ENCODE results near the gene COL1A1.

The COL1A1 gene

GRCh38 chr17:50200457-50201275 lies 765 bp downstream of the COL1A1 start:
- DNase-seq (ENCODE audit: low spot score) = peak; percentile 95
- peak; percentile 76 for TF ChIP-seq CTCF (IDR thresholded peaks at IDR 0.05; ENCODE audit: extremely low read depth, insufficient read depth, missing control alignments)
- in situ Hi-C loops (cut with MboI; ENCODE audit: low pct_unique_long_range_greater_than_20kb, low sequenced_read_pairs, unreplicated experiment) = no loop called here

- in situ Hi-C loops (cut with MboI; ENCODE audit: low pct_unique_long_range_greater_than_20kb, low sequenced_read_pairs, unreplicated experiment) = no loop called here
- no peak for TF ChIP-seq CTCF (IDR thresholded peaks at IDR 0.05; ENCODE audit: extremely low read depth, insufficient read depth, missing control alignments)
- DNase-seq (ENCODE audit: low spot score) = peak; percentile 89
Observed at GRCh38 chr17:50199803-50200456, 1.5 kb downstream of the COL1A1 start.

GRCh38 chr17:50199211-50199802 lies 2.1 kb downstream of the COL1A1 start:
- TF ChIP-seq CTCF (IDR thresholded peaks at IDR 0.05; ENCODE audit: extremely low read depth, insufficient read depth, missing control alignments) = no peak
- in situ Hi-C loops (cut with MboI; ENCODE audit: low pct_unique_long_range_greater_than_20kb, low sequenced_read_pairs, unreplicated experiment) = no loop called here
- no peak for DNase-seq (ENCODE audit: low spot score)

GRCh38 chr17:50198026-50198669 lies 3.3 kb downstream of the COL1A1 start:
- in situ Hi-C loops (cut with MboI; ENCODE audit: low pct_unique_long_range_greater_than_20kb, low sequenced_read_pairs, unreplicated experiment) = no loop called here
- peak; percentile 83 for TF ChIP-seq CTCF (IDR thresholded peaks at IDR 0.05; ENCODE audit: extremely low read depth, insufficient read depth, missing control alignments)
- peak; percentile 79 for DNase-seq (ENCODE audit: low spot score)

GRCh38 chr17:50196826-50197225 lies 4.6 kb downstream of the COL1A1 start:
- in situ Hi-C loops (cut with MboI; ENCODE audit: low pct_unique_long_range_greater_than_20kb, low sequenced_read_pairs, unreplicated experiment) = no loop called here
- no peak for DNase-seq (ENCODE audit: low spot score)
- no peak for TF ChIP-seq CTCF (IDR thresholded peaks at IDR 0.05; ENCODE audit: extremely low read depth, insufficient read depth, missing control alignments)

GRCh38 chr17:50196036-50196435 lies 5.4 kb downstream of the COL1A1 start:
- DNase-seq (ENCODE audit: low spot score) = no peak
- TF ChIP-seq CTCF (IDR thresholded peaks at IDR 0.05; ENCODE audit: extremely low read depth, insufficient read depth, missing control alignments) = no peak
- in situ Hi-C loops (cut with MboI; ENCODE audit: low pct_unique_long_range_greater_than_20kb, low sequenced_read_pairs, unreplicated experiment) = no loop called here
